Endothelial cell of umbilical vein (primary cell): Measurements from ENCODE around the gene TCAF2. TPM values are rescaled to one million over a fixed set of nuclear protein-coding genes. Genes with fewer than 3 reads are reported as not detected.
A peak's percentile ranks its signal among the peaks of the same experiment; 100 is the strongest.
"Not testable (repeated sequence)": the region's sequence is repeated elsewhere in the genome, so short reads cannot be mapped to it uniquely, and the experiment has no call there.

ENCODE experiments used
- BruUV-seq: library from RNA; stranded (reverse); fragments of 400-500 nt; replicated peaks from 2 replicates; lab custom pipeline; 2021; lab: Mats Ljungman, UMichigan
- CTCF ChIA-PET: fragments of 300-600, 350-600 bp; sonication (Branson Sonifier 250); formaldehyde crosslinking; loops from one replicate; lab custom pipeline; 2021; ENCODE audit warnings: antibody characterized with exemption, inconsistent platforms; lab: Charles Lee
- POLR2A ChIA-PET: fragments of 300-600, 350-600 bp; sonication (Branson Sonifier 250); formaldehyde crosslinking; loops from one replicate; lab custom pipeline; 2021; ENCODE audit warnings: antibody characterized with exemption, inconsistent platforms; lab: Charles Lee
- DNase-seq: peaks from one replicate; pipeline ENCODE4 v3.0.0-alpha.2; 2011; ENCODE audit warnings: low read depth, low spot score
- FAIRE-seq: peaks from 2 replicates; lab custom pipeline; 2011; peaks lifted over from hg19 to GRCh38; lab: Jason Lieb, UNC
- H2AFZ ChIP-seq: 2 replicates; pipeline ENCODE4 v1.6.0; 2012; ENCODE audit warnings: low read depth, low read length, control low read depth, inconsistent platforms
- H3K27ac ChIP-seq: 2 replicates; pipeline ENCODE4 v1.5.1; 2011; ENCODE audit warnings: low read depth, mild to moderate bottlenecking, control low read depth, low read length, moderate library complexity; ENCODE audit not compliant: insufficient read depth
- H3K27me3 ChIP-seq, 2 experiments: 2 replicates each; pipeline versions ENCODE4 v1.6.0 to v1.6.1; 2011; ENCODE audit warnings: low read length in 2 of 2, mixed read lengths in 1 of 2; ENCODE audit not compliant: control insufficient read depth in 2 of 2, insufficient read depth in 2 of 2
- H3K36me3 ChIP-seq, 2 experiments: 2 replicates in 1 of 2; 3 replicates in 1 of 2; pipeline ENCODE4 v1.5.1; 2011; ENCODE audit warnings: low read length in 2 of 2, mild to moderate bottlenecking in 1 of 2, moderate library complexity in 1 of 2; ENCODE audit not compliant: control insufficient read depth in 2 of 2, insufficient read depth in 2 of 2; ENCODE audit errors: extremely low read depth in 1 of 2
- H3K4me1 ChIP-seq: 3 replicates; pipeline ENCODE4 v1.5.1; 2011; ENCODE audit warnings: mild to moderate bottlenecking, low read length; ENCODE audit not compliant: control insufficient read depth, insufficient read depth; ENCODE audit errors: extremely low read depth
- H3K4me2 ChIP-seq: 2 replicates; pipeline ENCODE4 v1.6.1; 2011; ENCODE audit warnings: low read length, control low read depth, mixed read lengths; ENCODE audit not compliant: insufficient read depth
- H3K4me3 ChIP-seq, 3 experiments: fragments of 200-600 bp in 1 of 3; sonication (generic), shearing (Covaris generic) in 1 of 3; replicated peaks in 1 of 3; 2 replicates each; pipeline ENCODE4 v1.5.1; 2011 to 2016; ENCODE audit warnings: control low read depth in 3 of 3, low read length in 3 of 3, mild to moderate bottlenecking in 2 of 3, inconsistent platforms in 1 of 3, low read depth in 1 of 3, moderate library complexity in 1 of 3; ENCODE audit not compliant: insufficient read depth in 1 of 3
- H3K79me2 ChIP-seq: 2 replicates; pipeline ENCODE4 v1.6.0; 2012; ENCODE audit warnings: low read length, inconsistent platforms; ENCODE audit not compliant: control insufficient read depth, insufficient read depth
- H3K9ac ChIP-seq: replicated peaks from 2 replicates; pipeline ENCODE3; 2011; ENCODE audit warnings: low read length, control low read depth; ENCODE audit not compliant: insufficient read depth; ENCODE audit errors: extremely low read depth
- H3K9me1 ChIP-seq: replicated peaks from 3 replicates; pipeline ENCODE4 v1.6.0; 2011; ENCODE audit warnings: mild to moderate bottlenecking, low read length; ENCODE audit not compliant: control insufficient read depth, insufficient read depth; ENCODE audit errors: extremely low read depth
- H3K9me3 ChIP-seq: replicated peaks from 2 replicates; pipeline ENCODE4 v1.5.1; 2012; ENCODE audit warnings: low read length, inconsistent platforms; ENCODE audit not compliant: control insufficient read depth, insufficient read depth
- H4K20me1 ChIP-seq: replicated peaks from 2 replicates; pipeline ENCODE3; 2011; ENCODE audit warnings: mild to moderate bottlenecking, low read length; ENCODE audit not compliant: control insufficient read depth, insufficient read depth; ENCODE audit errors: extremely low read depth
- dilution Hi-C: fragments of 300-500 bp; cut with MboI; formaldehyde crosslinking; loops from one replicate; pipeline ENCODE4 v1.15.0; 2019; ENCODE audit warnings: low sequenced_read_pairs; ENCODE audit not compliant: extremely low pct_ligation_motif_present
- intact Hi-C: fragments of 100-400 bp; cut with micrococcal nuclease; formaldehyde crosslinking; loops from one replicate; pipeline ENCODE4 v1.10.0; 2022
- polyA plus RNA-seq, 4 experiments: library from polyadenylated mRNA; depleted of rRNA in 3 of 4; stranded (reverse) in 3 of 4; unstranded in 1 of 4; fragments of >200 nt; gene quantifications; 2 replicates each; pipeline versions ENCODE4 v1.2.1 to v1.2.3, GENCODE V29; 2011 to 2012; ENCODE audit warnings: missing spikeins in 1 of 4
- total RNA-seq: library from RNA; stranded (reverse); gene quantifications from 2 replicates; pipeline ENCODE4 v1.2.3, GENCODE V29; 2021

Gene TCAF2
- total and polyA plus RNA-seq, 2 donors (not counting 3 experiments of a cell fraction or from before 2014, with no cell fraction given): 6.9 to 7.1 TPM

DNA sequence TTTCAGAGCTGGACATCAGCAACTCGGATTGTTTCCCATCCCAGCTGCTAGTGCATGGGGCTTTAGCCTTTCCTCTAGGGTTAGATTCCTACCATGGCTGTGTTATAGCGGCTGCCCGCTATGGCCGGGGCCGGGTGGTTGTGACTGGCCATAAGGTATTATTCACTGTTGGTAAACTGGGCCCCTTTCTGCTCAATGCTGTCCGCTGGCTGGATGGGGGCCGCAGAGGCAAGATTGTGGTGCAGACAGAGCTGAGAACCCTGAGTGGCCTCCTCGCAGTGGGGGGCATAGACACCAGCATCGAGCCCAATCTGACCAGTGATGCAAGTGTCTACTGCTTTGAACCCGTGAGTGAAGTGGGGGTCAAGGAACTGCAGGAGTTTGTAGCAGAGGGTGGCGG lies 22.7 kb upstream of the TCAF2 start:
- H3K4me3 ChIP-seq, H3K9ac ChIP-seq, H3K36me3 ChIP-seq, H3K27me3 ChIP-seq, DNase-seq, FAIRE-seq, H3K9me1 ChIP-seq, H3K4me2 ChIP-seq, H3K27ac ChIP-seq, intact Hi-C loops, H3K79me2 ChIP-seq, H4K20me1 ChIP-seq, H3K9me3 ChIP-seq, dilution Hi-C loops, H3K4me1 ChIP-seq, POLR2A ChIA-PET, CTCF ChIA-PET, H2AFZ ChIP-seq: not testable (repeated sequence)
- TSS peak; percentile 49 for BruUV-seq

- H3K9me1 ChIP-seq, CTCF ChIA-PET, BruUV-seq, H4K20me1 ChIP-seq, H3K27me3 ChIP-seq, DNase-seq, H3K36me3 ChIP-seq, H3K4me1 ChIP-seq, H3K9ac ChIP-seq, dilution Hi-C loops, FAIRE-seq, intact Hi-C loops, H3K27ac ChIP-seq, H3K79me2 ChIP-seq, H3K4me3 ChIP-seq, POLR2A ChIA-PET, H2AFZ ChIP-seq, H3K4me2 ChIP-seq, H3K9me3 ChIP-seq: not testable (repeated sequence)
Observed at GRCh38 chr7:143603549-143603948, 17.2 kb upstream of the TCAF2 start.

GRCh38 chr7:143606088-143606487 lies 14.7 kb upstream of the TCAF2 start:
- H3K4me2 ChIP-seq, H2AFZ ChIP-seq, H3K27ac ChIP-seq, H3K27me3 ChIP-seq, dilution Hi-C loops, H3K9me1 ChIP-seq, H3K79me2 ChIP-seq, H3K4me3 ChIP-seq, POLR2A ChIA-PET, H3K9ac ChIP-seq, H3K4me1 ChIP-seq, H4K20me1 ChIP-seq, CTCF ChIA-PET, FAIRE-seq, BruUV-seq, DNase-seq, H3K9me3 ChIP-seq, intact Hi-C loops, H3K36me3 ChIP-seq: not testable (repeated sequence)

GRCh38 chr7:143615545-143615944 lies 5.2 kb upstream of the TCAF2 start:
- dilution Hi-C loops, H3K4me2 ChIP-seq, H4K20me1 ChIP-seq, H3K4me1 ChIP-seq, H2AFZ ChIP-seq, H3K36me3 ChIP-seq, H3K27ac ChIP-seq, FAIRE-seq, H3K4me3 ChIP-seq, POLR2A ChIA-PET, H3K9me1 ChIP-seq, BruUV-seq, H3K9ac ChIP-seq, H3K27me3 ChIP-seq, H3K9me3 ChIP-seq, DNase-seq, intact Hi-C loops, CTCF ChIA-PET, H3K79me2 ChIP-seq: not testable (repeated sequence)
